OCI-LY1 (cell line): ENCODE measurements around the gene NECAP2.
A peak's percentile ranks its signal among the peaks of the same experiment; 100 is the strongest.

ENCODE experiments used
- H2AFZ ChIP-seq: fragments of 200-600 bp; sonication (generic), shearing (Covaris generic); 2 replicates; pipeline ENCODE4 v1.6.0; 2014; ENCODE audit warnings: antibody characterized with exemption, mild to moderate bottlenecking, low read length
- H3F3A ChIP-seq: fragments of 200-600 bp; sonication (generic), shearing (Covaris generic); 2 replicates; pipeline ENCODE4 v1.6.0; 2014; ENCODE audit warnings: mild to moderate bottlenecking, antibody characterized with exemption, low read length, moderate library complexity; ENCODE audit not compliant: insufficient read depth
- H3K27ac ChIP-seq: fragments of 200-600 bp; sonication (generic); 2 replicates; pipeline ENCODE4 v1.5.1; 2014; ENCODE audit warnings: low read length, mixed run types, mild to moderate bottlenecking, low read depth; ENCODE audit not compliant: poor library complexity, severe bottlenecking
- H3K27me3 ChIP-seq: fragments of 200-600 bp; sonication (generic); 2 replicates; pipeline ENCODE4 v1.6.0; 2014; ENCODE audit warnings: antibody characterized with exemption, mild to moderate bottlenecking, low read length, moderate library complexity; ENCODE audit not compliant: insufficient read depth
- H3K36me3 ChIP-seq: fragments of 200-600 bp; sonication (generic); 2 replicates; pipeline ENCODE4 v1.6.1; 2014; ENCODE audit warnings: mild to moderate bottlenecking, antibody characterized with exemption, low read length, moderate library complexity, mixed read lengths; ENCODE audit not compliant: insufficient read depth
- H3K4me1 ChIP-seq: fragments of 200-600 bp; sonication (generic); 2 replicates; pipeline ENCODE4 v1.5.1; 2014; ENCODE audit warnings: mild to moderate bottlenecking, low read length, moderate library complexity; ENCODE audit not compliant: insufficient read depth, severe bottlenecking
- H3K4me2 ChIP-seq: fragments of 200-600 bp; sonication (generic), shearing (Covaris generic); 2 replicates; pipeline ENCODE4 v1.6.1; 2014; ENCODE audit warnings: low read length
- H3K4me3 ChIP-seq: fragments of 200-600 bp; sonication (generic); 2 replicates; pipeline ENCODE4 v1.5.1; 2014; ENCODE audit warnings: low read length, low read depth, mild to moderate bottlenecking, mixed read lengths; ENCODE audit not compliant: poor library complexity, severe bottlenecking
- H3K79me2 ChIP-seq: fragments of 200-600 bp; shearing (Covaris generic); 2 replicates; pipeline ENCODE4 v1.6.1; 2016; ENCODE audit warnings: mixed run types, low read length, mixed read lengths; ENCODE audit not compliant: insufficient read depth
- H3K9ac ChIP-seq: fragments of 200-600 bp; sonication (generic), shearing (Covaris generic); 2 replicates; pipeline ENCODE4 v1.6.1; 2014; ENCODE audit warnings: mild to moderate bottlenecking, low read length, mixed read lengths
- H3K9me2 ChIP-seq: fragments of 200-600 bp; sonication (generic), shearing (Covaris generic); 2 replicates; pipeline ENCODE4 v1.6.1; 2014; ENCODE audit warnings: low read depth, mild to moderate bottlenecking, low read length, mixed read lengths
- H3K9me3 ChIP-seq: fragments of 200-600 bp; shearing (Covaris generic); 2 replicates; pipeline ENCODE4 v1.6.1; 2014; ENCODE audit warnings: low read length, mixed read lengths
- H4K20me1 ChIP-seq: fragments of 200-600 bp; sonication (generic), shearing (Covaris generic); 2 replicates; pipeline ENCODE4 v1.6.0; 2016; ENCODE audit warnings: mild to moderate bottlenecking, low read length; ENCODE audit not compliant: insufficient read depth
- CTCF ChIP-seq: fragments of 200-600 bp; sonication (generic), shearing (Covaris generic); IDR thresholded peaks from 2 replicates; pipeline ENCODE4 v1.5.1; 2017; ENCODE audit warnings: mild to moderate bottlenecking, antibody characterized with exemption, low read length, moderate library complexity, mixed read lengths
- EZH2 ChIP-seq: fragments of 200-600 bp; sonication (generic), shearing (Covaris generic); IDR thresholded peaks from 2 replicates; pipeline ENCODE4 v1.8.0; 2017; ENCODE audit warnings: borderline replicate concordance, mixed run types, mild to moderate bottlenecking, antibody characterized with exemption, low read length, moderate library complexity, mixed read lengths

The NECAP2 gene

GRCh38 chr1:16440470-16441281 is at the start of gene NECAP2:
TSS of gene NECAP2 (plus strand) at chr1:16440724. CDS start at chr1:16440762, 38 bp downstream.
- peak within 1 kb of the TSS; percentile 41 for H3K27ac ChIP-seq
- peaks cover 28% of the 10 kb centered on the region for H3K4me1 ChIP-seq
- peak within 1 kb of the TSS; percentile 97 for H3K4me2 ChIP-seq
- peak within 1 kb of the TSS; percentile 89 for H3K9ac ChIP-seq
- H2AFZ ChIP-seq: peak within 1 kb of the TSS; percentile 66
- no peaks in the 10 kb centered on the region for H3K27me3 ChIP-seq
- no peaks in the 10 kb centered on the region for H3K9me2 ChIP-seq
- peaks cover 23% of the 10 kb centered on the region; the same call in 1 of the 2 replicates for H3K36me3 ChIP-seq
- peak within 1 kb of the TSS; percentile 94 for H3K4me3 ChIP-seq
- H3K79me2 ChIP-seq: peaks cover 7% of the 10 kb centered on the region; the same call in 1 of the 2 replicates
- no peaks in the 10 kb centered on the region for H3F3A ChIP-seq
- H3K9me3 ChIP-seq: no peaks in the 10 kb centered on the region
- TF ChIP-seq EZH2 (no peak), CTCF (peak; percentile 83)
- no peaks in the 10 kb centered on the region for H4K20me1 ChIP-seq

- Histone ChIP-seq H3K4me2 (no peak overlapping the region), H4K20me1 (peaks cover 2% of the 10 kb centered on the region; the same call in 1 of the 2 replicates), H3K36me3 (peaks cover 42% of the 10 kb centered on the region), H3F3A (no peaks in the 10 kb centered on the region), H3K4me3 (no peak overlapping the region), H3K79me2 (peaks cover 56% of the 10 kb centered on the region), H3K9ac (no peak overlapping the region), H3K27ac (no peak overlapping the region), H3K27me3 (no peaks in the 10 kb centered on the region), H3K9me2 (no peaks in the 10 kb centered on the region), H2AFZ (no peak overlapping the region), H3K9me3 (no peaks in the 10 kb centered on the region), H3K4me1 (peaks cover 19% of the 10 kb centered on the region)
- TF ChIP-seq CTCF: no peak
- no peak for TF ChIP-seq EZH2
Measured at GRCh38 chr1:16391411-16391810, 49.1 kb upstream of the NECAP2 start.

GRCh38 chr1:16392740-16393569 is 47.6 kb upstream of the NECAP2 start:
- H3K4me2 ChIP-seq: no peak overlapping the region
- H3F3A ChIP-seq: no peaks in the 10 kb centered on the region
- H3K4me1 ChIP-seq: peaks cover 4% of the 10 kb centered on the region
- no peaks in the 10 kb centered on the region for H3K27me3 ChIP-seq
- H3K9ac ChIP-seq: no peak overlapping the region
- no peaks in the 10 kb centered on the region for H3K9me3 ChIP-seq
- no peak overlapping the region for H3K27ac ChIP-seq
- H3K36me3 ChIP-seq: peaks cover 46% of the 10 kb centered on the region
- H3K79me2 ChIP-seq: peaks cover 41% of the 10 kb centered on the region
- no peak for TF ChIP-seq EZH2
- TF ChIP-seq CTCF: no peak
- no peak overlapping the region for H2AFZ ChIP-seq
- peaks cover 2% of the 10 kb centered on the region; the same call in 1 of the 2 replicates for H4K20me1 ChIP-seq
- H3K9me2 ChIP-seq: no peaks in the 10 kb centered on the region
- H3K4me3 ChIP-seq: no peak overlapping the region
